ENCODE results near the gene MTA3.
"Not testable (repeated sequence)": the region's sequence is repeated elsewhere in the genome, so short reads cannot be mapped to it uniquely, and the experiment has no call there.

MTA3 gene

DNA sequence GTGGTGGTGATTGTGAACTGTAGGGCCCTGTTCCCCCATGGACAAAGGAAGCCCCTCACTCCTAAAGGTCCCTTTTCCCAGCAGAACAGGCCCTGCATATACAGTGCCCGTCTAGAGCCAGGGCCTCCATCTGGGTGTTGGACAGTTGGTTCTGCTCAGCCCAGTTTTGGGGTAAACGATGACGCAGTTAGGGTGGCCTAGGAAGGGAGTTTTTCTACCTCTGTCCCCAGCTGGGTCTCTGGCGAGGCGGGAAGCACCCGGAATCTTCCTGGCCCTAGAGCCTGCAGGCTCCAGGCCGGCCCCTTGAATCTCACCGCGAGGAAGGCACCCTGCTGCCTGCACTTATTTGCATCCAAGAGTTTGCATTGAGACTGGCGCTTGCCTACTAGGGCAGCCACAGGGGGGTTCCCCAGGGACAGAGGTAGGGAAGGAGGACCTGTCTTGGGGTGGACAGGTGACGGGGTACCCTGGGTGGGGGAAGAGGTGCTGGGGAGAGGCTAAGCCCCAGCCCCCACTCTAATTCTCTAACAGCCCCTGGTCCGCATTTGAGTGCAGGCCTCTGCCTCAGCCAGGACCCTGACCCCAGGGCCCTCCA is 529 bp upstream of the MTA3 start:
- no peak for DNase-seq (ENCODE audit: low read depth)

DNA sequence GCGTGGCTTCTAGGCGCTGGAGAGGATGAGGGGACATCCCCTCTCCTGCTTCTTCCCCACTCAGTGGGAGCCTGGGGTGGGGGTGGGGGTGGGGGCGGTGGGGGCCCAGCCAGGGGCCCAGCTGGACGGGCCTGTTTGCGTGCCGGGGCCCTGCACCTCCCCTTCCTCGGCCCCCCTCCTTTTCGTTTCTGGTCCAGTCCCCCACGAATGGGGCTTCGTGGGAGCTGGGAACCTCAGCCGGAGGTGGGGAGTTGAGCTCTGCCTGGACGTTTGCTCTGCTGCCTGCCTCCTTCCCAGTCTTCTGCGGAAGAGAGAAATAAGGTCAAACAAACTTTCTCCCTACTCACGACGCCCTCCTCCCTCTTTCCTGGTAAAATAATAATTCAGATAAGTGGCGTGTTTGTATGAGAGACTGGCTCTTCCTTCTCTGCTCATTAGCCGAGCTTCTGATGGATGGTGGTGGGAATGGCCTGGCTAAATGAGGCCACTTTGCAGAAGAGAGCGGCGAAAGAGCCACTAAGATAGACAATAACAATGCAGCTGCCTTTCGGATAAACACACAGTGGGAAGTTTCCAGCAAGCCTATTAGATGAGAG is 782 bp downstream of the MTA3 start:
- DNase-seq (ENCODE audit: low read depth): no peak

GRCh38 chr2:42569883-42570282 is 1.5 kb downstream of the MTA3 start:
- no peak for DNase-seq (ENCODE audit: low read depth)

DNA sequence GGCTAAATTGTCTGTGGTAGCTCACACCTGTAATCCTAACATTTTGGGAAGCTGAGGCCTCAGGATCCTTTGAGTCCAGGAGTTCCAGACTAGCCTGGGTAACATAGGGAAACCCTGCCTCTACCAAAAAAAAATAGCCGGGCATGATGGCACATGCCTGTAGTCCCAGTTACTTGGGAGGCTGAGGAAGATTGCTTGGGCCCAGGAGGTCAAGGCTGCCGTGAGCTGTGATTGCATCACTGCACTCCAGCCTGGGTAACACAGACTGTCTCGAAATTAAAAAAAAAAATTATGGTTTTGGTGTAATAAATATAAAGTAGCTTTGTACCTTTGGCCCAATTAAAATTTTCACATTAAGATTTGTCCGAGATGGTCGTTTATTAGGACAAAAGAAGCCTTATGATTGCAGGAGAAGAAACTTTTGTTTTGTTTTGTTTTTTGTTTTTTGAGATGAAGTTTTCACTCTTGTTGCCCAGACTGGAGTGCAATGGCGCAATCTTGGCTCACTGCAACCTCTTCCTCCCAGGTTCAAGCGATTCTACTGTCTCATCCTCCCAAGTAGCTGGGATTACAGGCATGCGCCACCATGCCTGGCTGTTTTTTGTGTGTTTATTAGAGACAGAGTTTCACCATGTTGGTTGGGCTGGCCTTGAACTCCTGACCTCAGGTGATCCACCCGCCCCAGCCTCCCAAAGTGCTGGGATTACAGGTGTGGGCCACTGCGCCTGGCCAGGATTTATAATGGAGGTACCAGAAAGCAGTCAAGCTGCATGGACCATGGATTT is 4.1 kb downstream of the MTA3 start:
- no peak for DNase-seq (ENCODE audit: low read depth)

DNA sequence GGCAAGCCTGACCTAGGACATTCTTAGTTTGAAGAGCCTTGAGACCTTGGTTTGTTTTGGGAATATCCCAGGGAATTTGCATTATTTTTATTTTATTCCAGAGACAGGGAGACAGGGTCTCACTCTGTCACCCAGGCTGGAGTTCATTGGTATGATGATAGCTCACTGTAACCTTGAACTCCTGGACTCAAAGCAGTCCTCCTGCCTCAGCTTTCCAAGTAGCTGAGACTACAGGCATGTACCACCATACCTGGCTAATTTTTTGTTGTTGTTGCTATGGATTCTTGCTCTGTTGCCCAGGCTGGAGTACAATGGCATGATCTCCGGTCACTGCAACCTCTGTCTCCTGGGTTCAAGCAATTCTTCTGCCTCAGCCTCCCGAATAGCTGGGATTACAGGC is 4.8 kb downstream of the MTA3 start:
- DNase-seq (ENCODE audit: low read depth): no peak

DNA sequence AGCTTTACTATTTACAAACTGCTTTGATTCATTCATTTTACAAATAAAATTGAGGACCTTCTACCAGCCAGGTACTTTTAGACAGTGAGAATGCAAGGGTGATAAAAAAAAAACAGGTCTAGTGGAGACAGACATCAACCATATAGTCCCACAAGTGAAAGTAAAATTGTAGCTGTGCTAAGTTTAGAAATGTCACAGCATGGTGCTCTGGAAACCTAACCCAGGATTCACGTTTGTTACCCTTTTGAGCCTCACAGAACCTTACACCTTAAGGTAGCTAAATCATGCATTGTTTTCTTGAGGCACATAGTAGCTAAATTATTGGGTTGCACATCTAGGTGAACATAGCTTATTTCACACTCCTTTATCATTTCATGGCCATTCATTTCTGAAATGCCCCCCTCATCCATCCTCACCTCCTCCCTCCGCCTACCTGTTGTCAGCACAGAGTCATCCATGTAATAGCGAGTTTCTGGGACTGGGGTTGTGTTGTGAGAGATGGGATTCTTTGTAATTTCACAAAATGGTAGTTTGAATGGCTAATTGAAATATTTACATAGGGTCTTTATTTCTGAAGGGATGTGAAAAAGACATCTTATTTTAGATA is 7.1 kb downstream of the MTA3 start:
- no peak for DNase-seq (ENCODE audit: low read depth)

- no peak for DNase-seq (ENCODE audit: low read depth)
Measured at GRCh38 chr2:42578621-42579020, 10.2 kb downstream of the MTA3 start.

- DNase-seq (ENCODE audit: low read depth): no peak
Measured at GRCh38 chr2:42581257-42581656, 12.8 kb downstream of the MTA3 start.

DNA sequence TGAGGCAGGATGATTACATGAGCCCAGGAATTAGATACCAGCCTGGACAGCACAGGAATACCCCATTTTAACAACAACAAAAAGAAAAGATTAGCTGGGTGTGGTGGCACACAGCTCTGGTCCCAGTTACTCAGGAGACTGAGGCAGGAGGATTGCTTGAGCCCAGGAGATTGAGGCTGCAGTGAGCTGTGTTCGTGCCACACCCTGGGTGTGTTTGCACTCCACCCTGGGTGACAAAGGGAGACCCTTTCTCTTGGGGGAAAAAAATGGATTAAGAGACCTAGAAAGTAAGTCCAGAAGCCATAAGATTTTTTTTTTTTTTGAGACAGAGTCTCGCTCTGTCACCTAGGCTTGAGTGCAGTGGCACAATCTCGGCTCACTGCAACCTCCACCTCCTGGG is 16.2 kb downstream of the MTA3 start:
- not testable (repeated sequence) for DNase-seq (ENCODE audit: low read depth)

DNA sequence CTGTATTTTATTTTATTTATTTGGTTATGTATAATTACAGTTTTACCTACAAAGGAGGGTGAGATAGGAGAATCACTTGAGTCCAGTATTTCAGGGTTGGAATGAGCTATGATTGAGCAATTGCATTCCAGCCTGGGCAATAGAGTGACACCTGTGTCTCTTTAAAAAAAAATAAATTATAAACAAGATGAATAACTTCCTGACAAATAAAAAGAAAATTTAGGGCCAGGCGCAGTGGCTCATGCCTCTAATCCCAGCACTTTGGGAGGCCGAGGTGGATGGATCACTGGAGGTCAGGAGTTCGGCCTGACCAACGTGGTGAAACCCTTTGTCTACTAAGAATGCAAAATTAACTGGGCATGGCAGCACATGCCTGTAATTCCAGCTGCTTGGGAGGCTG is 17.3 kb downstream of the MTA3 start:
- no peak for DNase-seq (ENCODE audit: low read depth)

DNA sequence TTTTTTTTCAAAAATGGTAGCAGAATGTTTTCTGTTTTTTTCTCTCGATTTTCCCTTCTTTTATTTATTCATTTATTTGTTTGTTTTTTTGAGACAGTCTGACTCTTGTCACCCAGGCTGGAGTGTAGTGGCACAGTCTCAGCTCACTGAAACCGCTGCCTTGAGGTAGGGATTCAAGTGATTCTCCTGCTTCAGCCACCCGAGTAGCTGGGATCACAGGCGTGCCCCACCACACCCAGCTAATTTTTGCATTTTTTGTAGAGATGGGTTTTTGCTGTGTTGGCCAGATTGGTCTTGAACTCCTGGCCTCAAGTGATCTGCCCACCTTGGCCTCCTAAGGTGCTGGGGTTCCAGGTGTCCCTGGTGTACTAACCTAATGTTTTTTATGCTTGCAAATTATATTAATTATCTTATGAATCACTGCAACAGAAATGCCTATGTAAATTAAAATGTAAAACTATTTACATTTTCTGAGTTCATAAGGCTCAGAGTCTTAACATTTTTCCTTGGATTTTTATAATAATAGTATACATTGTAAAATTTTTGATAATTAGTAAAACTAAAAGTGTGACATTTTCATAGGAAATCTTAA is 19.2 kb downstream of the MTA3 start:
- DNase-seq (ENCODE audit: low read depth): no peak

- no peak for DNase-seq (ENCODE audit: low read depth)
Measured at GRCh38 chr2:42588121-42588520, 19.7 kb downstream of the MTA3 start.

DNA sequence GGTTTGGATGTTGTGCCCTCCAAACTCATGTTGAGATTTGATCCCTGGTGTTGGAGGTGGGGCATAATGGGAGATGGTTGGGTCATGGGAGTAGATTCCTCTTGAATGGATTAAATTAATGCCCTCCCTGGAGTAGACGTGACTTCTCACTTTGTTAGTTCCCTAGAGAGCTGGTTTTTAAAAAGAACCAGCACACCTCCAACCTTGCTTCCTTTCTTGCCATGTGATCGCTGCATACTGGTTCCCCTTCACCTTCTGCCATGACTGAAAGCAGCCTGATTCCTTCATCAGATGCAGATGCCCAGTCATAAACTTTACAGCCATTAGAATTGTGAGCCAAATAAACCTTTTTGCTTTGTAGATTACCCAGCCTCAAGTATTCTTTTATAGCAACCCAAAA is 21.7 kb downstream of the MTA3 start:
- DNase-seq (ENCODE audit: low read depth): no peak

- DNase-seq (ENCODE audit: low read depth): no peak
Measured at GRCh38 chr2:42593282-42593681, 24.9 kb downstream of the MTA3 start.

DNA sequence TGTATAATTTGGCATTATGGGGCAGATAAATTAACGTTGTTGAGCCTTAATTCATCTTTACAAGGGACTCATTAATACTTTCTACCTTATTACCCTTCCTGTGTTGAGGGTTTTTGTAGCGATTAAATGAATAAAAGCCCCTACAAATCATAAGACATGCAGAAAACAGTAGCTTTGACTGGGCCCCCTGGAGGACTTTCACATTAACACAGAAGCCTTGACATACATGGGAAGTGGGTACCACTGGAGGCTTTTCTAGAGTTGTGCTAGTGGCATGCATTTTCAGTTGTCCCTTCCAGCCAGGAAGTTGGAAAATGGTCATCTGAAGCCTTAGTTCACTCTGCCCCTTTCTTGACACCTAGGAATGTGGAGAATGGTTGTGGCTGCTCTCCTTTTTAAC is 30.2 kb downstream of the MTA3 start:
- DNase-seq (ENCODE audit: low read depth): no peak

DNA sequence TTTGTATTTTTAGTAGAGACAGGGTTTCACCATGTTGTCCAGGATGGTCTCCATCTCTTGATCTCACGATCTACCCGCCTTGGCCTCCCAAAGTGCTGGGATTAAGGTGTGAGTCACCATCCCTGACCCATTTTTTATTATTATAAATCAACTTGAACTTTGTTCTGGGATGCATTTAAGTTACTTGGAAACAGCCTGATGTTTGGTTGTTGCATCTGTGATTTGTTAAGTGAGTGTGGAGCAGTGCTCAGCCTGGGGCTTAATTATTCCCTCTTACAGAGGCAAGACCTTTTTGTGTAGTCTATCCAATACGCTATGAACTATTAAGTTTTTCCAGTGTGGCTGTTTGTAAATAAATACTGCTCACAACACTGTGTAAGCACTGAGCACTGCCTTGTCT is 32.6 kb downstream of the MTA3 start:
- DNase-seq (ENCODE audit: low read depth): no peak

GRCh38 chr2:42602218-42602875 is 33.9 kb downstream of the MTA3 start:
- no peak for DNase-seq (ENCODE audit: low read depth)

DNA sequence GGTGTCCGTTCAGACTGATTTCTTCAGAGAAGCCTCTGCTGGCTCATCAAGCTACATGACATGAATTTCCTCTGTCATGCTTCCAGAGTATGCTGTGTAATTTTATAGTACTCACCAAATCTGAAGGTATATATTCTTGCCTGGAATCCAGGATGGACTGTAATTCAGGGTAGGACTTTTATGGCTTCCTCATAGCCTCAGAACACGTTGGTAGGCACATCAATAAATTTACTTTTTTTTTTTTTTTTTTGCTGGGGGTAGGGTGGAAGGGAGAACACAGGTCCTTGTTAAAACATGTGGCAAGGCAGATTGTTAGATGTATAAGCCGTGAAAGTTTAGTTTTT is 34.4 kb downstream of the MTA3 start:
- no peak for DNase-seq (ENCODE audit: low read depth)

- not testable (repeated sequence) for DNase-seq (ENCODE audit: low read depth)
Measured at GRCh38 chr2:42604341-42604867, 36.0 kb downstream of the MTA3 start.

- DNase-seq (ENCODE audit: low read depth): not testable (repeated sequence)
Measured at GRCh38 chr2:42606166-42606565, 37.7 kb downstream of the MTA3 start.

DNA sequence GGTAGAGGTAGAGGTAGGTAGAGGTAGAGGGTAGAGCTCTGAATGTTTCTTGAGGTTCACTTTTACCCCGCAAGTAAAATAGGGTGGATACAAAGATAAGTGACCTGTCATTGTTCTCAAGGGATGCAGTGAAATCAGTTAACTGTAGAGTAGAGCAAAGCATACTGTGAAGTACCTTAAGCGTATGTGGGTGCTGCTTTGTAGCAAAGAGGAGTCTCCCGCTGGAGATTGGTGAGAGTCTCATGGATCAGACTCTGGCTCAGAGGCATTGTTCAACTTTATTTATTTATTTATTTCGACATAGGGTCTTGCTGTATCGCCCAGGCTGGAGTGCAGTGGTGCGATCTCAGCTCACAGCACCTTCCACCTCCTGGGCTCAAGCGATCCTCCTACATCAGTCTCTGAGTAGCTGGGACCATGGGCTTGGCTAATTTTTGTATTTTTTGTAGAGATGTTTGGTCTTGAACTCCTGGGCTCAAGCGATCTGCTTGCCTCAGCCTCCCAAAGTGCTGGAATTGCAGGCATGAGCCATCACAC is 38.7 kb downstream of the MTA3 start:
- no peak for DNase-seq (ENCODE audit: low read depth)

Measured in activated T-cell treated with anti-CD3 and anti-CD28 coated beads for 24 hours (primary cell).